SU-DHL-6 (cell line): Measurements from ENCODE around the gene TMEM163.

ENCODE experiments used
- H2AFZ ChIP-seq: fragments of 200-600 bp; sonication (generic); 2 replicates; pipeline ENCODE4 v1.6.1; 2014; ENCODE audit warnings: low read depth, mild to moderate bottlenecking, moderate library complexity, mixed read lengths, antibody characterized with exemption, low read length; ENCODE audit not compliant: severe bottlenecking
- H3F3A ChIP-seq: fragments of 200-600 bp; shearing (Covaris generic); 2 replicates; pipeline ENCODE4 v1.6.0; 2016; ENCODE audit warnings: antibody characterized with exemption, mild to moderate bottlenecking; ENCODE audit not compliant: insufficient read depth
- H3K27ac ChIP-seq: fragments of 200-600 bp; sonication (generic); 2 replicates; pipeline ENCODE4 v1.5.1; 2016; ENCODE audit warnings: low read depth, mild to moderate bottlenecking, low read length, moderate library complexity, mixed read lengths
- H3K27me3 ChIP-seq: fragments of 200-600 bp; sonication (generic), shearing (Covaris generic); 2 replicates; pipeline ENCODE4 v1.6.0; 2014; ENCODE audit warnings: mild to moderate bottlenecking, low read length
- H3K36me3 ChIP-seq: fragments of 200-600 bp; sonication (generic); 2 replicates; pipeline ENCODE4 v1.6.1; 2014; ENCODE audit warnings: mild to moderate bottlenecking, low read length, mixed read lengths
- H3K4me2 ChIP-seq: fragments of 300-600, 200-600 bp; shearing (Covaris generic), sonication (generic); 2 replicates; pipeline ENCODE4 v1.6.0; 2014; ENCODE audit warnings: low read length, low read depth, mild to moderate bottlenecking; ENCODE audit not compliant: poor library complexity, severe bottlenecking
- H3K4me3 ChIP-seq: fragments of 200-600 bp; sonication (generic); 2 replicates; pipeline ENCODE4 v1.5.1; 2014; ENCODE audit warnings: antibody characterized with exemption, low read length, mild to moderate bottlenecking, mixed read lengths; ENCODE audit not compliant: insufficient read depth, poor library complexity, severe bottlenecking
- H3K79me2 ChIP-seq: fragments of 200-600 bp; sonication (generic); 2 replicates; pipeline ENCODE4 v1.6.1; 2014; ENCODE audit warnings: mild to moderate bottlenecking, low read length, moderate library complexity; ENCODE audit not compliant: insufficient read depth
- H3K9ac ChIP-seq: fragments of 200-600 bp; sonication (generic); 2 replicates; pipeline ENCODE4 v1.7.0; 2014; ENCODE audit warnings: mild to moderate bottlenecking, low read length
- H3K9me2 ChIP-seq: fragments of 200-600 bp; sonication (generic); replicated peaks from 2 replicates; pipeline ENCODE4 v1.6.1; 2014; ENCODE audit warnings: low read length; ENCODE audit not compliant: insufficient read depth
- H3K9me3 ChIP-seq: fragments of 200-600 bp; sonication (generic); 2 replicates; pipeline ENCODE4 v1.6.1; 2014; ENCODE audit warnings: low read length, mixed read lengths; ENCODE audit not compliant: insufficient read depth
- H4K20me1 ChIP-seq: fragments of 200-600 bp; sonication (generic); 2 replicates; pipeline ENCODE4 v1.6.1; 2014; ENCODE audit warnings: low read depth, mild to moderate bottlenecking, antibody characterized with exemption, low read length, moderate library complexity, mixed read lengths
- CTCF ChIP-seq: fragments of 200-600 bp; sonication (generic); IDR thresholded peaks from one replicate; pipeline ENCODE4 v1.5.1; 2017; ENCODE audit warnings: antibody characterized with exemption, mild to moderate bottlenecking, low read length, moderate library complexity; ENCODE audit not compliant: insufficient read depth, poor library complexity, severe bottlenecking
- EZH2phosphoT487 ChIP-seq: fragments of 200-600 bp; sonication (generic), shearing (Covaris generic); conservative IDR thresholded peaks from 2 replicates; pipeline ENCODE4 v1.6.1; 2018; ENCODE audit warnings: mild to moderate bottlenecking, antibody characterized with exemption, low read length, moderate library complexity, mixed read lengths

TMEM163 gene

GRCh38 chr2:134573724-134574123 lies 145.1 kb downstream of the TMEM163 start:
- Histone ChIP-seq H3K27me3 (no peaks in the 10 kb centered on the region), H3K79me2 (no peaks in the 10 kb centered on the region), H4K20me1 (no peaks in the 10 kb centered on the region), H3K9me2 (no peaks in the 10 kb centered on the region), H3K9ac (no peak overlapping the region), H3K27ac (no peak overlapping the region), H3K4me2 (no peak overlapping the region), H2AFZ (no peak overlapping the region), H3F3A (no peaks in the 10 kb centered on the region), H3K4me3 (no peak overlapping the region), H3K9me3 (no peaks in the 10 kb centered on the region), H3K36me3 (no peaks in the 10 kb centered on the region)
- TF ChIP-seq EZH2phosphoT487 (no peak), CTCF (no peak)

- Histone ChIP-seq H3K9ac (no peak overlapping the region), H3K27me3 (no peaks in the 10 kb centered on the region), H3K27ac (no peak overlapping the region)
These were observed 145.8 kb downstream of the TMEM163 start for GRCh38 chr2:134573085-134573370.

GRCh38 chr2:134572314-134573084 lies 146.3 kb downstream of the TMEM163 start:
- H4K20me1 ChIP-seq, result no peaks in the 10 kb centered on the region
- no peaks in the 10 kb centered on the region for H3K9me3 ChIP-seq
- TF ChIP-seq CTCF (no peak), EZH2phosphoT487 (no peak)
- H3K4me2 ChIP-seq, result no peak overlapping the region
- no peak overlapping the region for H3K27ac ChIP-seq
- H3K4me3 ChIP-seq, result no peak overlapping the region
- H3F3A ChIP-seq, result no peaks in the 10 kb centered on the region
- no peaks in the 10 kb centered on the region for H3K79me2 ChIP-seq
- no peaks in the 10 kb centered on the region for H3K36me3 ChIP-seq
- no peaks in the 10 kb centered on the region for H3K9me2 ChIP-seq
- no peak overlapping the region for H2AFZ ChIP-seq
- H3K9ac ChIP-seq, result no peak overlapping the region
- no peaks in the 10 kb centered on the region for H3K27me3 ChIP-seq

More at GRCh38 chr2:134573085-134573370, 145.8 kb downstream of the TMEM163 start:
- TF ChIP-seq CTCF, result no peak
- no peak for TF ChIP-seq EZH2phosphoT487
- Histone ChIP-seq H3K79me2 (no peaks in the 10 kb centered on the region), H3F3A (no peaks in the 10 kb centered on the region), H3K4me3 (no peak overlapping the region), H3K9me3 (no peaks in the 10 kb centered on the region), H2AFZ (no peak overlapping the region), H3K9me2 (no peaks in the 10 kb centered on the region), H3K4me2 (no peak overlapping the region), H4K20me1 (no peaks in the 10 kb centered on the region), H3K36me3 (no peaks in the 10 kb centered on the region)
